GM21447 (cell line): ENCODE data around the gene ZNF710.
A peak's percentile ranks its signal among the peaks of the same experiment; 100 is the strongest.

Experiments
- ATAC-seq: cut with Tn5 transposase; IDR thresholded peaks from one replicate; pipeline ENCODE4 v1.9.1; 2021; ENCODE audit not compliant: unreplicated experiment

The ZNF710 gene

DNA sequence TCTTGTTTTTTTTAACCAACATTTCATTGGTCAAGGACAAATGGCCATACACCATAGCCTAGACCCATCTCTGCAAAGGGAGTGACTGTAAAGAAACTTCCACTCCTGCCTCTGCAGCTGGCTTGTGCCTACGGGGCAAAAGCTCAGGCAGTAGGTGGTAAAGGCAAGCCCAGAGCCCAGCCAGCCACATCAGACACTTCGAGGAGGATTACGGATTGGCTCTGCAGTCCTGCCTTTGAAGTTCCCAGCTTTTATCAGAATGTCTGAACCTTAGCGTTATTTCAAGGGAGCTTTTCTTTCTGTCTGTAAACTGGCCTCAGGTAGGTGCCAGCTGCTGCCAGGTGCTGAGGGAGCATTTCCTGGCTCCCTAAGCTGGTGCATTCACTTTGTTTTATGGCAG, 15.6 kb downstream of the ZNF710 start:
- ATAC-seq: no peak

DNA sequence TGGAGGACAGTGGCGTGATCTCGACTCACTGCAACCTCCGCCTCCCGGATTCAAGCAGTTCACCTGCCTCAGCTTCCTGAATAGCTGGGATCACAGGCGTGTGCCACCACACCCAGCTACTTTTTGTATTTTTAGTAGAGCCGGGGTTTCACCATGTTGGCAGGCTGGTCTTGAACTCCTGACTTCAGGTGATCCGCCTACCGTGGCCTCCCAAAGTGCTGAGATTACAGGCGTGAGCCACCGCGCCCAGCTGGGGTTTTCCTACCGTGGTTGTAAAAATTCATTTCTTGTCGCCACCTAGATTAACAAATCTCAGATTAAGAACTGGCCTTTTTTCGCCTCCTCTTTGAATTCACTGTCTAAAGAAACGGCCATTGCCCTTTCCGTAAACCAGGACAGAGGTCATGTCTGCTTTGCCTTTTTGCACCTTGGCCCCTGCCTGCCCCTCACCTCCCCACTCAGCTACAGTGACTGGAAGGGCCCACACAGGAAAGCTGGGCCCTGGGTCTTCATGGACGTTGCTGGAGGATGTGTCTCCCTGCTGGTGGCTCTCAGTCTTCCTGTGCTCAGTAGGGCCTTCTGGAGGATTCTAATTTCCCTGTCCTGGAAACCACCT, 17.2 kb downstream of the ZNF710 start:
- no peak for ATAC-seq

DNA sequence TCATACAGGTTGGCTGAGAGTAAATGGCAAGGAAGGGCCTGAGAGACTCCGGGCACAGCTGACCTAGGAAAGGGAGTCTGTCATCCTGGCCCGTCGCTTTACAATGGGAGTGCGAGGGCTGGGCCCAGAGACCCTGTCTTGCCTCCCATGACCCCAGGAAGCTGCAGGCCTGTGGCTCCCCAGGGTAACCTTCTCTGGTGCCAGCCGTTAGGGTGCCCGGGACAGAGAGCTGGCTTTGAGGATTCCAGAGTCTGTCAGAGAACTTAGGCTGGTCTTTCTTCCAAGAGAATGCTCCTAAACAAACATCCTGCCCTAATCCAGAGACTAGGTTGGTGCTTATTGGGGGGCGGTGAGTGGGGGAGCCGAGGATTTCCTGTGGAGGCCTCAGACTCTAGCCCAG, 18.5 kb downstream of the ZNF710 start:
- ATAC-seq: no peak

DNA sequence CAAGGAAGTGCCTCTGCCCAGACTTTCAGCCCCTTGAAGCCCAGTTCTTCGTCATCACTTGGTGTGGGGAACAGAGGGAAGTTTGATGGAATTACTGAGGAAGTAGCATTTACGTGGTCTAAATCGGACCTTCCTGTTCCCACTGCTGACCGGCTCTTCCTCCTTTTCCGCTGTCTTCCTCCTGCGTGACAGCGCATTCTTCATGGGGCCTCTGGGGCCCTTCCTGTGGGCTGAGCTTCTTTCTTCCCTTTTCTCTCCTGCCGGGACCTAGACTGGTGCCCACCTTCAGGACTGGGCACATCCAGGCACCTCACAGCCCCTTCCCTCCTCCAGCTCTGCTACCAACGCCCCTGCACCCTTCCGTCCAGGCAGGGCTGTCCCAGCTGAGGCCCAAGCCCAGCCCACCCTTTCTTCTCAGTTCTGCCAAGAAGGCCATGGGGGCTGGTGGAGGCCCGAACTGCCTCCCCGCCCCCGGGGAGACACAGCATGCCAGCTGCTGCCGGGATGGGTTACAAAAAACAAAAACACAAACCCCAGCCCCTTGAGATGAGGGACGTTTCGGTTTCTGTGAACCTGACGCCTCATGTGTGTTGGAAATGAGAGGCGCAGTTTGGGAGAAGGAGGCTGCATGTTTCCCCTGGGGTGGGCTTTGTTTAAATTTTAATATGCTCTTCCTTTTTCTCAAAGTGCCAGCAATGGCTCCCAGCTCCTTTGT, 19.1 kb downstream of the ZNF710 start:
- no peak for ATAC-seq

DNA sequence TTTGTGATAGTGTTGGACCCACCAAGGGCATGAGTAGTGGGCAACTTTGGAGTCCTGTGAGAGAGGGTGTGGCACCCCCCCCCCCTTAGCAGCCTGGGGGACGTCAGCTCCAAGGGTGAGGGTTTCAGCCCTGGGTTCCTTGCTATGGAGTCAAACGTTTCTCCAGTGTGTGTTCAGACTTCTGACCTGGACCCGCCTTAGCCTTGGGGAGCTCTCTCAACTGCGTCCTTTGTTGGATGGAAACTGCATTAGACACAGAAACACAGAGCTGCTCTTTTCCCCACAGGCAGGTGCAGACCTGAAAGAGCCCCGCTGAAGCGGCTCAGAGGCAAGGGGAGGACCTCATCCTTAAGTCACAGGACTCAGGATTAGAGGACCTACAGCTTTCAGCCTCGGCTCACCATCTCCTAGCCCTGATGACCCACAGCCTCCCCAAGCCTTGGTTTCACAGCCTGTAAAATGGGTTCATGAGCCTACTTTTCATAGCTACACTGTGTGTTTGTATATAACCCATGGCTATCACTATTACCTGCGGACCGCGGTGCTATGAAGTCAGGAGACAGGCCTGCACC, 19.9 kb downstream of the ZNF710 start:
- no peak for ATAC-seq

DNA sequence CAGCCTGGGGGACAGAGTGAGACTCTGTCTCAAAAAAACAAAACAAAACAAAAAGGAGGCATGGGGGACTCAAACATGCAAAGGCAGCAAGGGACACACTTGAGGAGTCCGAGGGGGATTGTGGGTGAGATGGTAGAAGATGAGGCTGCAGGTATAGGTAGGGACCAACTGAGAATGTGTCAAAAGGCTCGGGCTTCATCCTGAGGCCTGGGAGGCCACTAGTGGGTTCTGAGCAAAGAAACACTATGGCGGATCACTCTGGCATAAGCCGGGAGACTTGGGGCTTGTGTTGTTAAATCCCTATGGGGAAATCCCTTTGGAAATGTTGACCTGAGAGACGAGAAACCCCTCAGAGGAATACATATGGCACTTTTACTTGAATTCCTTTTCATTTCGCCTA, 21.2 kb downstream of the ZNF710 start:
- ATAC-seq: no peak

DNA sequence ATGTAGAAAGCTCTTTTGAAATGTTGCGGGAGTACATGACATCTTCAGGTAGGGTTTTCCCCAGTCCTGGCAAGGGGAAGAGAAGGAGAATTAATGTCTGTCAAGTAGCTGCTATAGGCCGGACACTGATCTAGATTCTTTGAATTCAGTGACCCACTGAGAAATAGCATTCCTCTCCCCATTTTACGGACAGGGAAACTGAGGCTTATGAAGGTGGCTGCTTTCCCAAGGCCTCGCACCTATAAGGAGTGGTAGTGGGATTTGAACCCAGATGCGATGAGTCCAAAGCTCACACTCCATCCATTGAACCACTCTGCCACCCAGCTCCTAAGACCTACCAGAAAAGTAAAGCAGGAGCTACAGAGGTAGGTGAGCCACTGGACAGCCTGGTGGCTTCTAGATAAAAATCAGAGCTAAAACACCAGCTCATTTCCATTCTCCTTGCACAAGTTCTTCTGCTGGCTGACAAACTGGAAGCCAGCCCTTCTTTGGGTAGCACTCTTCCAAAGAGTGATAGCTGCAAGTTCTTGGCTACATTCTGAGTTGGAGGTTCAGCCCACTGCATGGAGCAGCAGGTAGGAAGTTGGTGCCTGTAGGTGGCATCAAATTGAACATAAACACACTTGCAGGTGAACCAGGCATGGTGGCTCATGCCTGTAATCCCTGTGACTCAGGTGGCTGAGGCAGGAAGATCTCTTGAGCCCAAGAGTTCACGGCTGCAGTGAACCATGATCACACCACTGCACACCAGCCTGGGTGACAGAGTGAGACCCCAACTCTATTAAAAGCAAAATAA, 22.0 kb downstream of the ZNF710 start:
- no peak for ATAC-seq

DNA sequence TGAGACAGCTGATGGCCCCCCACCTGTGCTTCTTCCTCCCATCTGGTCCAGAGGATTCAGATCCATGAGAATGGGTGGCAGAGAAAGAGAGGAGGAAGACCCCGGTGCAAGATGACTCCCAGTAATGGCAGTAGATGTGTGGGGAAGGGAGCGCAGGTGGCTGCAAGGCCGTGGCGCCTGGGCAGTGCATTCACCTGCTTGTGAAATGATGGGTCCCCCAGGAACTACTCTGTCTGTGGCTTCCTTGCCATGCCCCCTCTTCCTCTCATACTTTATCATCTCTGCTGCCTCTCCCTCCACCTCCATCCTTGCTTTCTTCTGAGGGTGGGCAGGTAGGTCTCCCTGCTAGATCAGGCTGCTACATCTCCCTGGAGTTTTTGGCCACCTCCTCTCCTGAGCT, 23.3 kb downstream of the ZNF710 start:
- ATAC-seq: no peak

DNA sequence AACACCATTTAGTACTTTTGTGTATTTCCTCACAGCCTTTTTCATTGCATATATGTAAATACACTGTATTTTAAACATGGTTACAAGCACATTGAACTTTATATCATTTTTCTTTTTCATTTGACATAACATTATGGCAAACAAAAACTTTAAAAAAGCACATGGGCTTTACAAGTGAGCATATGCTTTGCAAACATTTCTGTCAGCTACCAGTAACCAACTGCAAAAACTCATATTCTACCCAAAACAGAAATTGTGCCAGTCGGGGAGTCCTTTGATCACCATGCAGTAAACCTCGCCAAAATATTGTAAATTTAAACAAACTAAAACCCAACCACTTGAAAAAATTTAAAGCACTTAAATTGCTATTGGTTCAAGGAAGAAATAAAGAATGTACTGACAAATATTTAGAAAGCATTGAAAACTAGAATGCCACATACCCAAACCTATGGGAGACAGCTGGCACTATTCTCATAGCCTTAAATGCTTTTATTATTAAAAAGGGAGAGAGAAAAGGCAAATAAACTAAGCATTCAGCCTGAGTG, 24.4 kb downstream of the ZNF710 start:
- ATAC-seq: no peak

DNA sequence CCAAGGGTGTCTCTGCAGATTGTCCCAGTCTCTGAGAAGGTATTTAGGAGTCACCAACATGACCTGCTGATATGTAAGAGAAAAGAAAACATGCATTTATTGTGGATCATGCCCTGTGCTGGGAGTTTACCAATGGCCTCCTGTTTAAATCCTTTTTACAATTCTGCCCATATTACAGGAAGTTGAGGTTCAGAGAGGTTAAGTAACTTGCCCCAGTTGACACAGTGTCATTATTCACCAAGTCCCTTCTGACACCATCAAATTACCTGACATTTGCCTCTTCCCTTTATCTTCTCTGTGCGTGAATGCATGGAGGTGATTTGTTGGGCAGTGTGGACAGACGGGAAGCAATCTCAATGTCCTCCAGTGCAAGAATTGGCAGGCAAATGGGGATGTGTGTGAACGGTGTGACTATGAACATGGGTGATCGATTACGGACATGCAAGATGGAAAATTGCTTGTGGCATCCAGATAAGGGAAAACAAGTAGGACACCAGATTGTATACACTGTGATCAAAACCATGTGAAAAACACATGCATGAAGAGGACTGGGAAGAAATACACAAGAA, 27.3 kb downstream of the ZNF710 start:
- no peak for ATAC-seq

DNA sequence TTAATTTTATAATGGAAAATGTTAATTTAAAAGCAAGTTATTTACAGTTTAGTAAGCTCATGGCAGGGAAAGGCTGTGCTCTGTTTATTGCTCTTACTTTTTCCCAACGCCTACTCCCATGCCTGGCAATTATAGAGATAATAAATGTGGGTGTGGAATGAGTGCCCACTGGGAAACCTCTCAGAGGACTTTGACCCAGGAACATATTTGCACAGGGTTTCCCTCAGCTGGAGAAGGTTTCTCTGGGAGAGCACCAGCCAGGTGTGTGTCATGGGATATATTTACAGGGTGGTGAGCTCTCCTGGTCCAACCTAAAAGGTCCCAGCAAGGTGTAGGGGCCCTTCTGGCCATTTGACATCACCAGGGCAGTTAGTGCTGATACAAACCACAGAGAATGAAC, 27.9 kb downstream of the ZNF710 start:
- ATAC-seq: no peak

DNA sequence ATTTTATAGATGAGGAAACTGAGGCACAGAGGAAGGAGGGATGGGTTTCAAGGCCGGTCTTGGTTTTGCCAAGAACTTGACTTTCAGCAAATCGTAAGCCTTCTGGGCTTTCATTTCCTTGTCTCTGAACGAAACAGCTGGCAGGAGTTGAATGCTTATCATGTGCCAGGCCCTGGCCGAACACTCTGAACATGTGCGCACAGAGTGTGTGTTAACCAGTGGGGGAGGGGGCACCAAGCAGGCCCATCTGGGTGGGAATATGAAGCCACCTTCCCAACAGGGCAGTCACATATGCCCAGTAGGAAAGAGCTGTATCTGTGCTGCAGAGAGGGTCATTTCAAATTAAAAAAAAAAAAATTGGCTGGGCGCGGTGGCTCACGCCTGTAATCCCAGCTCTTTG, 29.3 kb downstream of the ZNF710 start:
- no peak for ATAC-seq

DNA sequence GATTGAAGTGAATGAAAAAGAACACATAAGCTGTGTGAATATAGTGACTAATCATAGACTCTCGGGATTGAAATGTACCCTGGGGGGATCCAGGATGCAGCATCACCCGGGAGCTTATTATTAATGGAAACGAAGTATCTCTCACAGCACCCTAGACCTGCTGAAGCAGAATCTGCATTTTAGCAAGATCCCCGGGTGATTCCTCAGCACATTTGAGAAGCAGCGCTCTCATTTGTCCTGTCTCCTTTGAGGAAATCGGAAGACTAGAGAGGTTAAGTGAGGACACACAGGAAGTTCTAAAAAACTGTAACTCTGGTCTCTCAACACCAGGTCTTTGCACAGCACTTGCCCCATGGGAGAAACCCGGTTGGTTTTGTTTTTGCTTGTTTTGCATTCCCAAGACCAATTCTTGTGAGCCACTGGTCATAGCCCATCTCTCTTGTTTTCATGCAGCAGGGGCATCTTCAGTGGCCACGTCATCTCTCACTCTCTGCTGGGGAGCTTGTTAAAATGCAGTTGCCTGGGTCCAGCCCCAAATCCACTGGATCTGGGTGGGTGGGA, 30.2 kb downstream of the ZNF710 start:
- peak; percentile 93 for ATAC-seq

DNA sequence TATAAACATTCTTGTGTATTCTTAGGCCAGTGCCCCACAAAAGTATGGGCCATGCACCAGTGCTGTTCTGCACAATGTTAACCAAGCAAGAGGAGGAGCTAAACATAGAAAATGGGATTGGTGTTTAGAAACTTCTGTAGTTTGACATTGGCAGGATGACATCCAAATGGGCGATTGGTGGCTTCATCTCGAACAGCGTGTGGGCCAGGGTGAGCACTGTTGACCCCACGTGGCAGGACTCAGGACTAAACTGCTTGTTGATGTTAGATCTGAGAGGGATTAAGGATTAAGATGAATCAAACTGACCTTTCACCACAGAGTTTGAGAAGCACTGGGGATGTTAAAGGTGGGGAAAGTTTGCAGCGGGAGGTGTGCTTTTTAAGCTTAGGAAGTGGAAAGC, 31.9 kb downstream of the ZNF710 start:
- ATAC-seq: no peak

DNA sequence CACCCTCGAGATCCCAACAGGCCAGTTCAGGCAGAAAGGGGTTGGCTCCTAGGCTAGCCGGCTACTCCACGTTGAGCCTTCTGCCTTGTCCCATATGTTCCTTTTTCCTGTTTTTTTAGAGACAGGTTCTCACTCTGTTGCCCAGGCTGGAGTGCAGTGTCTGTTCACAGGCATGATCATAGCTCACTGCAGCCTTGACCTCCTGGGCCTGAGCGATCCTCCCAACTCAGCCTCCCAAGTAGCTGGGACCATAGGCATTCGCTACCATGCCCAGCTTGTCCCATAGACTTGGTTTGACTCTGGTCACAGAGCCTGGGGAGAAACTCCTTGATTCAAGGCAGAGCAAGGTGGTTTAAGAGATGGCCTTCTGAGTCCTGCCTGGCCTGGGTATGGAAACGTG, 32.3 kb downstream of the ZNF710 start:
- no peak for ATAC-seq

DNA sequence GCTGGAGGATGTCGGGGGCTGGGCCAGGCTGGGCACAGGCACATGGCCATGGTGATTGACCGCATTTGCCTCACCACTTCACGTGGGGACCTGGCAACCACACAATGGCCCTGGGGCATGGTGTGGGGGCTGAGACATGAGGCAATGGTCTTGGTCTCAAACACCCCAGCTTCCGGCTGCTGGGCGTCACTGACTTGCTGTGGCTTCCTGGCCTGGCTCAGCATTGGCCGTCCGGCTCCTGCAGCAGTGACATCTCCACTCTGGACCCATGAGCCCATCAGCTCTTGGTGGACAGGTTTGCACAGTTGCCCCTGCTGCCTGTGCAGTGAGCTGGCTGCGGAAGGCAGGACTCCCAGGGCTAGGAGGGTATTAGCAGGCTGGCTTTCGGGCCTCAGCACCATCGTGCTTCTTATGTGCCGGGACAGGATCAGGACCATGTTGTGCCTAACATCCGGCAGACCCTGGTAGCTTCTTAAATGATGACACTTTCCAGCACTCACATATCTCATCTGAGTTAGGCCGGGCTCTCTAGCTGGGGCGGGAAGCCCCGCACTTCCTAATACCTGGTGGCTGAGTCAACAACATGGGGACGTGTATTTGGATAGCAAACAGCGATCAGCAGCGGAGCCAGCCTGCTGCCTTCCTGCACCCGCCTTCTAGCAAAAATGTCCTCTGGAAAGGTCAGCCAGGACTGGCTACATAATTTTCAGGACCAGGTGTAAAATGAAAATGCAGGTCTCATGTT, 34.1 kb downstream of the ZNF710 start:
- no peak for ATAC-seq

DNA sequence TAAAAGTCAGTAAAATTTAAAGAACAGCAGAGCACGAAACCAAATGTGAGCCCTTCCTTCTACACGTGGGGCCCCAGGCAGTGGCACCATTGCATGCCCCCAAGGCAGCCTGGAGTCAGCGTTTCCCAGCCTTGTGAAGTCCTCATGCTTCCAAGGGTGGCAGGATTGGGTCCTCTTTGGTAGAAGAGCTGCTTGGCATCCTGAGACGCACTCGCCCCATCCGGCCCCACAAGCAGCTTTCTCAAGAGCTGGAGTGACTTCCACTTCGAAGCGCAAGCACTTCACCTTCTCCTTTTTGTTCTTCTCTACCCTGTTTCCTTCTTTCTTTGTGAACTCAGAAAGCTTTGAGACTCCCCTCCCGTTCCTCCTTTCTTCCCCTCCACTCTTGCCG, 34.7 kb downstream of the ZNF710 start:
- no peak for ATAC-seq

DNA sequence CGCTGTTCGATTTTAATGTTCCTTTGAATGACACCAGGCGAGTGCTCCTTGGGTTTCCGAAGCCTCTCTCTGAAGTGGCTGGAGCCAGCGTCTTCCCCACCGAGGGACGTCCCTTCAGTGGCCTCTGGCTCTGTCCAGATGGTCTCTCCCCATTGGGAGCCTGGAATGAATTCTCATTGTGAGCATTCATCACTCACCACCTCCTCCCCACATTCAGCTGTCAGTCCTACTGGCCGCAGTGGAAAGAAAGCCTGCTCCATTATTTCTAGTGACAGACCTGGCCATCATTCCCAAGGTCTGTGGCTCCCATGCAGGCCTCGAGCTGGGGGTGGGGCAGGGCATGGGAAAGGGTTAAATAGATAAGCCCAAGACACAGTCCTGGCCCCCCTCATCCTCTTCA, 35.2 kb downstream of the ZNF710 start:
- no peak for ATAC-seq

DNA sequence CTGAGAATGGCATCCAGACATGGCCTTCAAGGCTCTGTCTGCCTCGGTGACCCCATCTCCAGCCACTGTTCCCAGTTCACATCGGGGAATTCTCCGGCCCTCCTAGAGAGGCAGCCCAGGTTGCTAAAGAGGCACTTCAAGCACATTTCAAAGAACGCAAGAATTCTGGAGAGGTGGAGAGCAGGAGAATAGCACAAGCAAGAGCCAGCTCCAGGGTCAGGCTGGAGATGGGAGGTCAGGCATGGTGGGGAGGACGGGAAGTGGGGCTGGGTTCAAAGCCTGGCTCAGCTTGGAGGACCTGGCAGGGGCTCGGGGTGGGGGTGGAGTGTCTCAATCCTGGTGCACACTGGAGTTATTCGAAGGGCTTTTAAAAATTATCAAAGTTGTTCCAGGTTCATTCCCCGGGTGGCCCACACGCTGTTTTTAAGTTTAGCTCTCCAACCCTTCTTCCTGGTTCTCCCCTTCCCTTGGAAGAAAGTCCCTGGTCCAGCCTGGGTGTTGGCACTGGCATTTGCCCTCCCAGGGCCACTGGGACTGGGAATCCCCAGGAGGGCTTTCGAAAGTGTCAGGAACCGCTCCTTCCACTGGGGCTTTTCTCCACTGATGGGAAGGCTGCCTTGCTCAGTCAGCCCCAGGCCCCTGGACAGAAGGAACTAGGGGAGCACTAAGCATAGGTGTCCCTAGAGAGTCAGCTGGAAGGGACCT, 35.8 kb downstream of the ZNF710 start:
- no peak for ATAC-seq

DNA sequence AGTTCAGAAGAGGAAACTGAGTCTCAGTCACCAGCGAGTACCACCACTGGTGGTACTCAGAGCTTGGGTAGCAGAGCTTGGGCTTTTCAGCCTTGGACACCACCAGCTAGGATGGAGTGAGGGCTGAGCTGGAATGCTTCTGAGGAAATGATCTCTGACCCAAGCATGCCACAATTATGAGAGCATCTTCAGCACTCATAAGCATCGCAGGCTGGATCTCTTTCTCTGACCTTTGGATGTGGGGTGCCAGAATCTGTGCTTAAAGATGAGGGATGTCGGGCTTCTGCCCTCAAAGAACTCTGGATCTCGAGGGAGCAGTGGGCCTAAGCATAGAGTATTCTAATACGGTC, 36.4 kb downstream of the ZNF710 start:
- ATAC-seq: no peak
